Lower leg skin (tissue), 3 donors: ENCODE results near the gene MRAS.

Source experiments
- POLR2A ChIP-seq, 2 donors: fragments of 450-650 bp; IDR thresholded peaks; one replicate each; pipeline ENCODE4 v1.6.1; 2016 to 2017; ENCODE audit warnings: antibody characterized with exemption in 2 of 2, mild to moderate bottlenecking in 1 of 2, moderate library complexity in 1 of 2
- TF ChIP-seq, protein P1 (sequence below), 3 donors: fragments of 450-650 bp; IDR thresholded peaks; one replicate each; pipeline ENCODE4 v1.5.1; 2016; ENCODE audit warnings: antibody characterized with exemption in 3 of 3, mild to moderate bottlenecking in 3 of 3, moderate library complexity in 2 of 3

DNA sequence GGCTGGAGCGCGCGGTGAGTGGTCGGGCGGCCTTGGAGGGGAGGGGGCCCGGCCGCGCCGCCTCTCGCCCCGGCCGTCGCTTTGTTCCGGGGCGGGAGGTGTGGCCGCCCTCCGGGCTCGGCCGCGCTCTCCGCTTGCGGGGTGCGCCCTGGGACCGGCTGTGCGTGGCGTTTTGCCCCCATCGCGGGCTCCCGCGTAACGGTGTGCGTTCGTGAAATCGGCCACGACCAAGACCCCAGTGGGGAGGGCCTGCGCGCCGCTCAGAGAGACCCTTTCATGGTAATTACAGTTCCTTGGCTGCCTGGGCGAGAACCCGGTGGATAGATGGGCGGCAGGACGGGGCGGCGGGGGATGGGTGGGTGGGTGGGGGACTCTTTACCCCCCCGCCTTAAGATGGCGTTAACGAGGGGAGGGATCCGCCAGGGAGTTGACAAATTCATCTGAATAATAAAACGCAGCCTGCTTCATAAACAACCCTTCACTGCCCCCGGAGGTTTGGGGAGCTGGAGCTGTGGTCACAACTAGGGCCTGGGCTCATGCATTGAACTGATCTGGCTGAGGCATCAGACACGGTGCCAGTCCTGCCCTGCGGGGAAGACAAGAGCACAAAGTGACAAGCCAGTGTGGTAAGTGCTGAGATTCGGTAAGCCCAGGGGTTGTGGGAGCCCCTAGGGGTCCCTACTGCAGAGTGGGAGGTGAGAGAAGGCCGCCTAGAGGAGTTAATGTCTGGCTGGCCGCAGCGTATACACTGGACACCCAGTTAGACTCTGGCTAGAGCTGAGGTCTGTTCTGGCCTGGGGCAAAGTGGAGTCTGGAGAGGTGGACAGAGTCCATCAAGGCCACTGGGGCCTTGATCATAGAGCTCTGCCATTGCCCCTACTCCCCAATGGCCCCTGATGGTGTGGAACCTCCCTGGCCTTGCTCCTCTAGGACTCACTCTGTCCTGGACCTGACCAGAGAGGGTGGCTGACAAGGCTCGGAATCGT, 668 bp downstream of the MRAS start:
- TF ChIP-seq, protein P1, sequence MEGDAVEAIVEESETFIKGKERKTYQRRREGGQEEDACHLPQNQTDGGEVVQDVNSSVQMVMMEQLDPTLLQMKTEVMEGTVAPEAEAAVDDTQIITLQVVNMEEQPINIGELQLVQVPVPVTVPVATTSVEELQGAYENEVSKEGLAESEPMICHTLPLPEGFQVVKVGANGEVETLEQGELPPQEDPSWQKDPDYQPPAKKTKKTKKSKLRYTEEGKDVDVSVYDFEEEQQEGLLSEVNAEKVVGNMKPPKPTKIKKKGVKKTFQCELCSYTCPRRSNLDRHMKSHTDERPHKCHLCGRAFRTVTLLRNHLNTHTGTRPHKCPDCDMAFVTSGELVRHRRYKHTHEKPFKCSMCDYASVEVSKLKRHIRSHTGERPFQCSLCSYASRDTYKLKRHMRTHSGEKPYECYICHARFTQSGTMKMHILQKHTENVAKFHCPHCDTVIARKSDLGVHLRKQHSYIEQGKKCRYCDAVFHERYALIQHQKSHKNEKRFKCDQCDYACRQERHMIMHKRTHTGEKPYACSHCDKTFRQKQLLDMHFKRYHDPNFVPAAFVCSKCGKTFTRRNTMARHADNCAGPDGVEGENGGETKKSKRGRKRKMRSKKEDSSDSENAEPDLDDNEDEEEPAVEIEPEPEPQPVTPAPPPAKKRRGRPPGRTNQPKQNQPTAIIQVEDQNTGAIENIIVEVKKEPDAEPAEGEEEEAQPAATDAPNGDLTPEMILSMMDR (IDR thresholded peaks at IDR 0.05): no peak
- TF ChIP-seq POLR2A (IDR thresholded peaks at IDR 0.05): no peak
